H9 (cell line): ENCODE measurements around the gene ZMIZ1. TPM values are rescaled to one million over a fixed set of nuclear protein-coding genes. Genes with fewer than 3 reads are reported as not detected.

Experiments
- DNase-seq: peaks from one replicate; pipeline ENCODE4 v3.0.0-alpha.2; 2017
- H2AFZ ChIP-seq: one replicate; pipeline ENCODE4 v1.6.1; 2013; ENCODE audit warnings: mild to moderate bottlenecking, low read length, control low read depth, moderate library complexity
- H2AK5ac ChIP-seq: 2 replicates; pipeline ENCODE4 v1.6.1; 2013; ENCODE audit warnings: low read length, control low read depth, mixed read lengths; ENCODE audit not compliant: insufficient read length
- H2BK120ac ChIP-seq: one replicate; pipeline ENCODE4 v1.6.1; 2013; ENCODE audit warnings: low read depth, mild to moderate bottlenecking, low read length, control low read depth, inconsistent platforms; ENCODE audit not compliant: poor library complexity, severe bottlenecking
- H2BK12ac ChIP-seq: 2 replicates; pipeline ENCODE4 v1.6.1; 2013; ENCODE audit warnings: low read length, control low read depth, mixed read lengths, low read depth; ENCODE audit not compliant: insufficient read length
- H2BK15ac ChIP-seq: 2 replicates; pipeline ENCODE4 v1.6.1; 2013; ENCODE audit warnings: low read depth, low read length, control low read depth
- H2BK20ac ChIP-seq: one replicate; pipeline ENCODE4 v1.6.1; 2013; ENCODE audit warnings: low read depth, mild to moderate bottlenecking, low read length, control low read depth, inconsistent platforms; ENCODE audit not compliant: poor library complexity, severe bottlenecking
- H2BK5ac ChIP-seq: 2 replicates; pipeline ENCODE4 v1.6.1; 2013; ENCODE audit warnings: low read length, control low read depth, mixed read lengths; ENCODE audit not compliant: insufficient read length
- H3K14ac ChIP-seq: 2 replicates; pipeline ENCODE4 v1.6.1; 2013; ENCODE audit warnings: low read length, control low read depth; ENCODE audit not compliant: insufficient read depth
- H3K18ac ChIP-seq: 2 replicates; pipeline ENCODE4 v1.6.1; 2013; ENCODE audit warnings: low read depth, mild to moderate bottlenecking, mixed read lengths, low read length, control low read depth; ENCODE audit not compliant: insufficient read length
- H3K23ac ChIP-seq: 2 replicates; pipeline ENCODE4 v1.6.1; 2013; ENCODE audit warnings: low read length, control low read depth, mixed read lengths, low read depth; ENCODE audit not compliant: insufficient read length
- H3K23me2 ChIP-seq: 2 replicates; pipeline ENCODE4 v1.6.1; 2013; ENCODE audit warnings: low read depth, mild to moderate bottlenecking, mixed read lengths, low read length, control low read depth; ENCODE audit not compliant: insufficient read length, poor library complexity, severe bottlenecking
- H3K27ac ChIP-seq: 2 replicates; pipeline ENCODE4 v1.5.1; 2013; ENCODE audit warnings: low read length, control low read depth, mixed read lengths, low read depth; ENCODE audit not compliant: insufficient read length
- H3K27me3 ChIP-seq: 2 replicates; pipeline ENCODE4 v1.6.1; 2013; ENCODE audit warnings: low read length, control low read depth, inconsistent platforms; ENCODE audit not compliant: insufficient read depth
- H3K4ac ChIP-seq: 2 replicates; pipeline ENCODE4 v1.6.1; 2013; ENCODE audit warnings: low read depth, mild to moderate bottlenecking, control low read depth, inconsistent platforms, low read length, moderate library complexity
- H3K4me1 ChIP-seq: 2 replicates; pipeline ENCODE4 v1.6.1; 2013; ENCODE audit warnings: low read length, control low read depth, inconsistent platforms; ENCODE audit not compliant: insufficient read depth
- H3K4me2 ChIP-seq: 2 replicates; pipeline ENCODE4 v1.6.1; 2013; ENCODE audit warnings: low read length, control low read depth, mixed read lengths; ENCODE audit not compliant: insufficient read length, insufficient read depth
- H3K56ac ChIP-seq: 2 replicates; pipeline ENCODE4 v1.6.1; 2013; ENCODE audit warnings: low read depth, mild to moderate bottlenecking, mixed read lengths, low read length, control low read depth; ENCODE audit not compliant: insufficient read length
- H3K79me1 ChIP-seq: 2 replicates; pipeline ENCODE4 v1.6.1; 2013; ENCODE audit warnings: low read depth, mild to moderate bottlenecking, moderate library complexity, low read length, control low read depth, inconsistent platforms; ENCODE audit not compliant: insufficient read depth, poor library complexity, severe bottlenecking
- H3K79me2 ChIP-seq: 2 replicates; pipeline ENCODE4 v1.6.1; 2013; ENCODE audit warnings: low read length, control low read depth, inconsistent platforms; ENCODE audit not compliant: insufficient read depth
- H3K9ac ChIP-seq: 2 replicates; pipeline ENCODE4 v1.6.1; 2013; ENCODE audit warnings: low read length, control low read depth, mixed read lengths; ENCODE audit not compliant: insufficient read length; ENCODE audit errors: extremely low read depth
- H3K9me3 ChIP-seq: one replicate; pipeline ENCODE4 v1.6.1; 2013; ENCODE audit warnings: low read depth, low read length, inconsistent platforms; ENCODE audit not compliant: control insufficient read depth
- H3T11ph ChIP-seq: one replicate; pipeline ENCODE4 v1.6.1; 2013; ENCODE audit warnings: mild to moderate bottlenecking, low read length, control low read depth, inconsistent platforms
- H4K20me1 ChIP-seq: one replicate; pipeline ENCODE4 v1.6.1; 2013; ENCODE audit not compliant: control insufficient read depth, insufficient read length, insufficient read depth
- H4K5ac ChIP-seq: 2 replicates; pipeline ENCODE4 v1.6.1; 2013; ENCODE audit warnings: low read depth, mild to moderate bottlenecking, mixed read lengths, low read length, control low read depth; ENCODE audit not compliant: insufficient read length
- H4K8ac ChIP-seq: replicated peaks from 2 replicates; pipeline ENCODE4 v1.6.1; 2013; ENCODE audit warnings: low read length, control low read depth, mixed read lengths, low read depth; ENCODE audit not compliant: insufficient read length
- H4K91ac ChIP-seq: 2 replicates; pipeline ENCODE4 v1.6.1; 2013; ENCODE audit warnings: low read depth, mild to moderate bottlenecking, moderate library complexity, mixed read lengths, low read length, control low read depth; ENCODE audit not compliant: insufficient read length
- H3K27ac Mint-ChIP-seq, 3 experiments: 2 replicates in 2 of 3; 3 replicates in 1 of 3; pipeline ENCODE4 v1.8.0; 2020 to 2021; ENCODE audit warnings: mixed read lengths in 3 of 3, mild to moderate bottlenecking in 1 of 3, moderate library complexity in 1 of 3
- H3K27me3 Mint-ChIP-seq: 2 replicates; pipeline ENCODE4 v1.8.0; 2021; ENCODE audit warnings: low read depth, mild to moderate bottlenecking, moderate library complexity, mixed read lengths
- H3K36me3 Mint-ChIP-seq, 3 experiments: 2 replicates in 2 of 3; 3 replicates in 1 of 3; pipeline ENCODE4 v1.8.0; 2020 to 2021; ENCODE audit warnings: low read depth in 3 of 3, mixed read lengths in 3 of 3; ENCODE audit not compliant: insufficient read depth in 1 of 3
- H3K4me1 Mint-ChIP-seq, 2 experiments: 2 replicates each; pipeline ENCODE4 v1.8.0; 2020; ENCODE audit warnings: mixed read lengths in 2 of 2
- H3K4me3 Mint-ChIP-seq, 2 experiments: 2 replicates in 1 of 2; 3 replicates in 1 of 2; pipeline ENCODE4 v1.8.0; 2020 to 2021; ENCODE audit warnings: mild to moderate bottlenecking in 2 of 2, mixed read lengths in 2 of 2, moderate library complexity in 1 of 2
- H3K9me3 Mint-ChIP-seq, 2 experiments: 2 replicates in 1 of 2; 3 replicates in 1 of 2; pipeline ENCODE4 v1.8.0; 2020; ENCODE audit warnings: mild to moderate bottlenecking in 2 of 2, mixed read lengths in 2 of 2, moderate library complexity in 1 of 2
- CTCF ChIP-seq: fragments of 200-600 bp; sonication (generic); conservative IDR thresholded peaks from 3 replicates; pipeline ENCODE4 v1.8.0; 2021; ENCODE audit warnings: antibody characterized with exemption, mild to moderate bottlenecking
- WGBS: extraction: QIAGEN DNeasy Blood & Tissue Kit; methylation state at CpG from one replicate; pipeline ENCODE4 v1.1.7; 2013; ENCODE audit warnings: missing lambda C conversion rate, low lambda C conversion rate, mixed read lengths; ENCODE audit not compliant: insufficient read length; ENCODE audit errors: extremely low coverage; 5-methylcytosine and 5-hydroxymethylcytosine counted together
- total RNA-seq: library from RNA; stranded (reverse); gene quantifications from 2 replicates; pipeline ENCODE4 v1.2.1, GENCODE V29; 2021

The ZMIZ1 gene
- total RNA-seq, 1 experiment from 2014 or later, result 36.9 TPM

- Histone ChIP-seq H3K27me3 (no peaks in the 10 kb centered on the region), H2AK5ac (no peak overlapping the region), H2BK20ac (no peak overlapping the region), H3K9me3 (no peaks in the 10 kb centered on the region), H3K4ac (no peak overlapping the region), H3K18ac (no peak overlapping the region), H2BK5ac (no peak overlapping the region), H3T11ph (no peak overlapping the region), H2BK120ac (no peak overlapping the region), H3K14ac (no peak overlapping the region), H4K20me1 (no peaks in the 10 kb centered on the region), H2BK12ac (no peak overlapping the region), H3K9ac (no peak overlapping the region), H3K27ac (no peak overlapping the region), H3K56ac (no peak overlapping the region), H2AFZ (no peak overlapping the region), H3K4me2 (no peak overlapping the region), H3K4me1 (no peaks in the 10 kb centered on the region), H2BK15ac (no peak overlapping the region), H3K23me2 (no peaks in the 10 kb centered on the region), H4K5ac (no peak overlapping the region), H4K8ac (no peak overlapping the region), H3K79me2 (no peaks in the 10 kb centered on the region), H3K23ac (no peak overlapping the region), H4K91ac (no peak overlapping the region), H3K79me1 (no peaks in the 10 kb centered on the region)
- DNase-seq, result no peak
- Mint-ChIP-seq H3K4me1 (no peaks in the 10 kb centered on the region), H3K4me3 (no peak overlapping the region), H3K9me3 (no peaks in the 10 kb centered on the region), H3K27ac (peak overlapping the region in 1 of 3 experiments; percentile 18; a peak in 1 of 7 replicates), H3K36me3 (peaks cover 6 to 58% (median 52%) of the 10 kb centered on the region in 3 experiments; a peak in 6 of 7 replicates), H3K27me3 (no peaks in the 10 kb centered on the region)
- TF ChIP-seq CTCF, result no peak
- WGBS, result no CpG with 5 or more reads among the region's 11 CpGs
These were observed 225.2 kb downstream of the ZMIZ1 start for GRCh38 chr10:79293841-79294581.
